HG02943 (cell line): ENCODE measurements around the gene ZFYVE26.
"Not testable (repeated sequence)": the region's sequence is repeated elsewhere in the genome, so short reads cannot be mapped to it uniquely, and the experiment has no call there.

Source experiments
- ATAC-seq: cut with Tn5 transposase; IDR thresholded peaks from one replicate; pipeline ENCODE4 v1.9.1; 2021; ENCODE audit warnings: mild to moderate bottlenecking, low read depth, moderate library complexity; ENCODE audit not compliant: unreplicated experiment

The ZFYVE26 gene

GRCh38 chr14:67717048-67717447 is 99.3 kb downstream of the ZFYVE26 start:
- no peak for ATAC-seq

GRCh38 chr14:67710209-67710608 is 106.2 kb downstream of the ZFYVE26 start:
- no peak for ATAC-seq

GRCh38 chr14:67709796-67710195 is 106.6 kb downstream of the ZFYVE26 start:
- ATAC-seq, result not testable (repeated sequence)

- ATAC-seq, result not testable (repeated sequence)
Observed at GRCh38 chr14:67709346-67709745, 107.0 kb downstream of the ZFYVE26 start.

GRCh38 chr14:67705211-67705610 is 111.2 kb downstream of the ZFYVE26 start:
- ATAC-seq, result no peak

- no peak for ATAC-seq
Observed at GRCh38 chr14:67704484-67705089, 111.8 kb downstream of the ZFYVE26 start.

- no peak for ATAC-seq
Observed at GRCh38 chr14:67703997-67704396, 112.4 kb downstream of the ZFYVE26 start.

- ATAC-seq, result not testable (repeated sequence)
Observed at GRCh38 chr14:67701492-67701891, 114.9 kb downstream of the ZFYVE26 start, which contains the start of gene RDH12. RDH12 (plus strand) TSS chr14:67701886; CDS start chr14:67722643, 20,757 bp downstream.

- no peak for ATAC-seq
Observed at GRCh38 chr14:67698179-67698578, 118.2 kb downstream of the ZFYVE26 start.

- ATAC-seq, result no peak
Observed at GRCh38 chr14:67697006-67697405, 119.4 kb downstream of the ZFYVE26 start.
